IMR-90 (cell line): Measurements from ENCODE around the gene PTPN5. TPM values are rescaled to one million over a fixed set of nuclear protein-coding genes. Genes with fewer than 3 reads are reported as not detected.
A peak's percentile ranks its signal among the peaks of the same experiment; 100 is the strongest.

Source experiments
- ATAC-seq: fragments of 200-7000 bp; cut with Tn5 transposase; 2 replicates; pipeline ENCODE4 v1.9.1; 2020; ENCODE audit warnings: low read depth, mild to moderate bottlenecking, moderate library complexity
- BruUV-seq: library from RNA; stranded (reverse); fragments of 400-500 nt; replicated peaks from 2 replicates; lab custom pipeline; 2021; lab: Mats Ljungman, UMichigan
- CTCF ChIA-PET: fragments of 300-600 bp; formaldehyde crosslinking; extraction: SDS; loops from one replicate; lab custom pipeline; 2021; ENCODE audit warnings: antibody characterized with exemption; lab: Yijun Ruan, JAX
- POLR2A ChIA-PET: fragments of 300-600 bp; sonication (Branson Sonifier 250); formaldehyde crosslinking; loops from one replicate; lab custom pipeline; 2022; ENCODE audit warnings: antibody characterized with exemption; ENCODE audit not compliant: unreplicated experiment; lab: Charles Lee
- DNase-seq: peaks from one replicate; pipeline ENCODE4 v3.0.0; 2013
- H2AFZ ChIP-seq: replicated peaks from 2 replicates; pipeline ENCODE3; 2013; ENCODE audit warnings: low read length, mild to moderate bottlenecking; ENCODE audit not compliant: poor library complexity
- H2AK5ac ChIP-seq: 2 replicates; pipeline ENCODE4 v1.6.1; 2013; ENCODE audit warnings: low read depth, low read length, inconsistent platforms
- H2AK9ac ChIP-seq: replicated peaks from 2 replicates; pipeline ENCODE3; 2013; ENCODE audit warnings: mild to moderate bottlenecking, low read depth, low read length, moderate library complexity; ENCODE audit not compliant: poor library complexity
- H2BK120ac ChIP-seq: 2 replicates; pipeline ENCODE4 v1.6.1; 2013; ENCODE audit warnings: low read depth, low read length, inconsistent platforms
- H2BK15ac ChIP-seq: 3 replicates; pipeline ENCODE4 v1.6.1; 2013; ENCODE audit warnings: low read depth, low read length, inconsistent platforms
- H2BK20ac ChIP-seq: 2 replicates; pipeline ENCODE4 v1.6.1; 2013; ENCODE audit warnings: low read depth, mild to moderate bottlenecking, inconsistent platforms, low read length, moderate library complexity
- H2BK5ac ChIP-seq: 2 replicates; pipeline ENCODE4 v1.6.1; 2013; ENCODE audit warnings: mild to moderate bottlenecking, low read depth, low read length, inconsistent platforms; ENCODE audit not compliant: poor library complexity, severe bottlenecking
- H3K14ac ChIP-seq: replicated peaks from 2 replicates; pipeline ENCODE4 v1.6.1; 2013; ENCODE audit warnings: low read depth, low read length, inconsistent platforms
- H3K18ac ChIP-seq: 2 replicates; pipeline ENCODE4 v1.6.1; 2013; ENCODE audit warnings: low read depth, low read length, control low read depth
- H3K23ac ChIP-seq: 2 replicates; pipeline ENCODE4 v1.6.1; 2013; ENCODE audit warnings: low read depth, low read length, inconsistent platforms
- H3K27ac ChIP-seq: 2 replicates; pipeline ENCODE4 v1.5.1; 2013; ENCODE audit warnings: mild to moderate bottlenecking, control low read depth, low read length; ENCODE audit not compliant: insufficient read depth
- H3K27me3 ChIP-seq: 2 replicates; pipeline ENCODE4 v1.6.1; 2013; ENCODE audit warnings: low read length; ENCODE audit not compliant: control insufficient read depth, insufficient read depth
- H3K36me3 ChIP-seq: 2 replicates; pipeline ENCODE4 v1.6.1; 2013; ENCODE audit warnings: low read length, mixed read lengths; ENCODE audit not compliant: control insufficient read depth, insufficient read depth
- H3K4ac ChIP-seq: 2 replicates; pipeline ENCODE4 v1.6.1; 2013; ENCODE audit warnings: low read depth, low read length, inconsistent platforms
- H3K4me1 ChIP-seq: 2 replicates; pipeline ENCODE4 v1.6.1; 2013; ENCODE audit warnings: low read length, mixed read lengths; ENCODE audit not compliant: control insufficient read depth, insufficient read depth
- H3K4me2 ChIP-seq: 2 replicates; pipeline ENCODE4 v1.6.1; 2013; ENCODE audit warnings: low read depth, mild to moderate bottlenecking, control low read depth, low read length, moderate library complexity
- H3K4me3 ChIP-seq: 2 replicates; pipeline ENCODE4 v1.5.1; 2013; ENCODE audit warnings: low read depth, mild to moderate bottlenecking, control low read depth, low read length, moderate library complexity; ENCODE audit not compliant: insufficient read depth
- H3K56ac ChIP-seq: 2 replicates; pipeline ENCODE4 v1.6.1; 2013; ENCODE audit warnings: low read length, inconsistent platforms; ENCODE audit not compliant: insufficient read depth; ENCODE audit errors: extremely low read depth
- H3K79me1 ChIP-seq, 2 experiments: 2 replicates each; pipeline ENCODE4 v1.6.1; 2013; ENCODE audit warnings: low read length in 2 of 2, inconsistent platforms in 1 of 2, low read depth in 1 of 2
- H3K9ac ChIP-seq: 2 replicates; pipeline ENCODE4 v1.6.1; 2013; ENCODE audit warnings: low read depth, low read length, control low read depth
- H3K9me1 ChIP-seq: 2 replicates; pipeline ENCODE4 v1.6.1; 2013; ENCODE audit warnings: low read length, inconsistent platforms; ENCODE audit not compliant: insufficient read depth
- H3K9me3 ChIP-seq: 2 replicates; pipeline ENCODE4 v1.6.1; 2013; ENCODE audit warnings: low read length; ENCODE audit not compliant: control insufficient read depth, insufficient read depth
- H4K20me1 ChIP-seq: 2 replicates; pipeline ENCODE4 v1.6.1; 2013; ENCODE audit warnings: low read length, inconsistent platforms; ENCODE audit not compliant: insufficient read depth
- H4K5ac ChIP-seq: 2 replicates; pipeline ENCODE4 v1.6.1; 2013; ENCODE audit warnings: mild to moderate bottlenecking, low read depth, low read length, control low read depth
- H4K8ac ChIP-seq, 2 experiments: 2 replicates each; pipeline ENCODE4 v1.6.1; 2013; ENCODE audit warnings: low read depth in 2 of 2, low read length in 2 of 2, control low read depth in 1 of 2, inconsistent platforms in 1 of 2
- H4K91ac ChIP-seq: 2 replicates; pipeline ENCODE4 v1.6.1; 2013; ENCODE audit warnings: low read depth, low read length, inconsistent platforms; ENCODE audit not compliant: insufficient read depth
- CEBPB ChIP-seq: IDR thresholded peaks from 2 replicates; pipeline ENCODE4 v1.6.1; 2012; ENCODE audit warnings: low read depth, low read length, improper control_type of control experiment
- MXI1 ChIP-seq: IDR thresholded peaks from 2 replicates; pipeline ENCODE4 v1.6.1; 2012; ENCODE audit warnings: low read depth, mild to moderate bottlenecking, low read length, moderate library complexity, borderline replicate concordance
- NFE2L2 ChIP-seq: fragments of 150-350 bp; IDR thresholded peaks from 2 replicates; pipeline ENCODE4 v1.6.1; 2016; ENCODE audit warnings: low read depth, mild to moderate bottlenecking, low read length
- RCOR1 ChIP-seq: IDR thresholded peaks from 2 replicates; pipeline ENCODE4 v1.6.1; 2012; ENCODE audit warnings: mild to moderate bottlenecking, low read length, improper control_type of control experiment; ENCODE audit not compliant: insufficient replicate concordance
- SMC3 ChIP-seq: fragments of 150-350 bp; IDR thresholded peaks from 2 replicates; pipeline ENCODE4 v1.6.1; 2016; ENCODE audit warnings: low read depth, mild to moderate bottlenecking, antibody characterized with exemption, low read length, moderate library complexity
- WGBS, 2 experiments: methylation state at CpG; one replicate each; pipeline versions ENCODE4 v1.1.5 to v1.1.7; 2013; ENCODE audit warnings: missing lambda C conversion rate in 2 of 2; ENCODE audit not compliant: insufficient read length in 1 of 2; ENCODE audit errors: extremely low coverage in 2 of 2; 5-methylcytosine and 5-hydroxymethylcytosine counted together
- dilution Hi-C: fragments of 300-500 bp; cut with HindIII; formaldehyde crosslinking; loops from one replicate; pipeline ENCODE4 v1.14.3; 2018; ENCODE audit warnings: low sequenced_read_pairs; ENCODE audit not compliant: unreplicated experiment
- in situ Hi-C: fragments of 300-500 bp; cut with MboI; formaldehyde crosslinking; loops from 3 replicates; pipeline ENCODE4 v1.14.3; 2019; ENCODE audit warnings: low sequenced_read_pairs, inconsistent platforms, mixed read lengths
- intact Hi-C: fragments of 100-400 bp; cut with micrococcal nuclease; formaldehyde crosslinking; loops from 2 replicates; pipeline ENCODE4 v1.10.0; 2022
- polyA plus RNA-seq, 3 experiments: library from polyadenylated mRNA; depleted of rRNA; stranded (reverse); fragments of >200 nt; gene quantifications; 2 replicates each; pipeline ENCODE4 v1.2.3, GENCODE V29; 2012; ENCODE audit warnings: low replicate concordance in 1 of 3
- total RNA-seq: library from RNA; depleted of rRNA; stranded (reverse); fragments of >200 nt; gene quantifications from 2 replicates; pipeline ENCODE4 v1.2.3, GENCODE V29; 2012

The PTPN5 gene
- total and polyA plus RNA-seq, 2 of the 4 experiments (the other 2 are of a cell fraction), result not detected

- intact Hi-C loops, result no loop called here
- H3K14ac ChIP-seq, result no peak overlapping the region
Measured at GRCh38 chr11:18748766-18749365, 42.7 kb downstream of the PTPN5 start.

More at GRCh38 chr11:18748766-18749365, 42.7 kb downstream of the PTPN5 start:
- no peak overlapping the region for H4K5ac ChIP-seq
- H3K27ac ChIP-seq, result no peak overlapping the region
- ATAC-seq (no peak), DNase-seq (peak; percentile 37)
- H3K79me1 ChIP-seq, result no peaks in the 10 kb centered on the region
- no peak overlapping the region for H2BK120ac ChIP-seq
- H4K8ac ChIP-seq, result 0 out of 4 replicates have a peak overlapping the region, but pooled peaks of 1 of the 2 experiments have one; percentile 70
- H3K4me2 ChIP-seq, result no peak overlapping the region
- ChIA-PET CTCF (interaction anchor here (1.7 to 2.0 kb wide), 2 partner anchors 15 to 27 kb away, joined by 4 to 6 read pairs; no protein-coding TSS in a partner anchor), POLR2A (no interaction called here)
- H3K27me3 ChIP-seq, result no peaks in the 10 kb centered on the region; the same call in 1 of the 2 replicates
- H2AK9ac ChIP-seq, result no peak overlapping the region
- no peak overlapping the region for H3K9ac ChIP-seq
- peaks cover 6% of the 10 kb centered on the region; the same call in 1 of the 2 replicates for H3K9me1 ChIP-seq
- no peak overlapping the region for H2BK15ac ChIP-seq
- dilution Hi-C loops, result no loop called here
- no peak overlapping the region for H3K4ac ChIP-seq
- no peak overlapping the region for H4K91ac ChIP-seq
- no TSS peak for BruUV-seq
- no peak overlapping the region for H2BK5ac ChIP-seq
- H4K20me1 ChIP-seq, result no peaks in the 10 kb centered on the region
- no peak overlapping the region for H3K4me3 ChIP-seq
- no peak overlapping the region for H3K18ac ChIP-seq
- H2AK5ac ChIP-seq, result no peak overlapping the region
- TF ChIP-seq MXI1, result no peak
- TF ChIP-seq RCOR1, result no peak
- no peak for TF ChIP-seq CEBPB
- TF ChIP-seq NFE2L2, result no peak
- TF ChIP-seq SMC3, result no peak
- peaks cover 5% of the 10 kb centered on the region for H3K4me1 ChIP-seq
- H3K56ac ChIP-seq, result no peak overlapping the region
- no peak overlapping the region for H2BK20ac ChIP-seq
- H3K36me3 ChIP-seq, result no peaks in the 10 kb centered on the region
- no peaks in the 10 kb centered on the region for H3K9me3 ChIP-seq
- H2AFZ ChIP-seq, result peak overlapping the region; percentile 94
- in situ Hi-C loops, result loop anchor here (25.0 kb wide), 1 partner anchor 212 kb away; the partner anchor contains the start of gene TSG101
- 53% methylated on average over 5 of the region's 13 CpGs; no CpG with 5 or more reads in 1 of the 2 experiments for WGBS, 2 experiments
- H3K23ac ChIP-seq, result no peak overlapping the region
